ENCODE measurements around the gene ADGB. TPM values are rescaled to one million over a fixed set of nuclear protein-coding genes. Genes with fewer than 3 reads are reported as not detected.

The ADGB gene
- total and polyA plus RNA-seq, 9 of the 15 experiments (the other 6 are each of a cell fraction or from before 2014, with no cell fraction given), result not detected

GRCh38 chr6:146578054-146578453, 20.7 kb upstream of the ADGB start:
- Histone ChIP-seq H3K4me3 (no peak overlapping the region), H3K27me3 (ENCODE audit: control insufficient read depth in 2 of 2, insufficient read depth in 2 of 2, low read length in 2 of 2) (no peaks in the 10 kb centered on the region), H2AFZ (ENCODE audit: low read depth, low read length) (no peak overlapping the region), H3K36me3 (ENCODE audit: control insufficient read depth, insufficient read depth, low read length) (no peaks in the 10 kb centered on the region), H3K9ac (ENCODE audit: insufficient read depth in 1 of 2, low read depth in 2 of 2, low read length in 2 of 2) (no peak overlapping the region), H4K20me1 (replicated peaks; ENCODE audit: control insufficient read depth, insufficient read depth, low read length) (no peaks in the 10 kb centered on the region), H3K9me3 (replicated peaks; ENCODE audit: control insufficient read depth, insufficient read depth, low read depth, low read length) (no peaks in the 10 kb centered on the region), H3K27ac (ENCODE audit: extremely low read depth, low read depth, low read length) (no peak overlapping the region), H3K9me1 (ENCODE audit: control insufficient read depth, insufficient read depth, low read length) (no peaks in the 10 kb centered on the region), H3K4me1 (replicated peaks in 1 of 2; ENCODE audit: control insufficient read depth in 2 of 2, insufficient read depth in 2 of 2, low read length in 2 of 2) (no peaks in the 10 kb centered on the region), H3K4me2 (ENCODE audit: insufficient read depth, low read length) (no peak overlapping the region), H3K79me2 (ENCODE audit: control insufficient read depth, insufficient read depth, low read length) (no peaks in the 10 kb centered on the region)
- no peak for FAIRE-seq
- ChIA-PET CTCF (ENCODE audit: low intra/inter-chr PET ratio) (no interaction called here), POLR2A (no interaction called here)
- intact Hi-C loops (cut with micrococcal nuclease), result no loop called here
- no peak for TF ChIP-seq SRF (CRISPR knock-in tag; IDR thresholded peaks at IDR 0.05)
- TF ChIP-seq L3MBTL2 (IDR thresholded peaks at IDR 0.05), result no peak
- TF ChIP-seq YY1 (IDR thresholded peaks at IDR 0.05; ENCODE audit: borderline replicate concordance in 1 of 3, control insufficient read depth in 1 of 3, extremely low read depth in 1 of 3, insufficient read depth in 3 of 3, insufficient read length in 1 of 3, insufficient replicate concordance in 2 of 3, low read depth in 1 of 3, low read length in 2 of 3), result no peak
- TF ChIP-seq MCM2 (IDR thresholded peaks at IDR 0.05; ENCODE audit: low read depth), result no peak
- in situ Hi-C loops (cut with MboI), result no loop called here
- no TSS peak for BruUV-seq (replicated peaks)
- DNase-seq (ENCODE audit: extremely low read depth in 1 of 4, low spot score in 3 of 4), result no peak
- no peak for ATAC-seq

GRCh38 chr6:146581968-146582367, 16.8 kb upstream of the ADGB start:
- in situ Hi-C loops (cut with MboI), result no loop called here
- WGBS (ENCODE audit: insufficient coverage, low coverage, missing lambda C conversion rate), result 0% methylated on average over 1 of the region's 1 CpG

More at GRCh38 chr6:146581968-146582367, 16.8 kb upstream of the ADGB start:
- DNase-seq (ENCODE audit: extremely low read depth in 1 of 4, low spot score in 3 of 4) (no peak), ATAC-seq (no peak), FAIRE-seq (no peak)
- no peaks in the 10 kb centered on the region for H3K9me3 ChIP-seq (replicated peaks; ENCODE audit: control insufficient read depth, insufficient read depth, low read depth, low read length)
- TF ChIP-seq CTCFL (IDR thresholded peaks at IDR 0.05; ENCODE audit: borderline replicate concordance, insufficient read depth, low read depth, low read length, poor library complexity, severe bottlenecking), result no peak
- no peak for TF ChIP-seq GABPB1 (CRISPR knock-in tag; IDR thresholded peaks at IDR 0.05)
- no peak for TF ChIP-seq ZNF175 (CRISPR knock-in tag; IDR thresholded peaks at IDR 0.05; ENCODE audit: low read depth)
- H4K20me1 ChIP-seq (replicated peaks; ENCODE audit: control insufficient read depth, insufficient read depth, low read length), result no peaks in the 10 kb centered on the region
- no peak overlapping the region for H3K27ac ChIP-seq (ENCODE audit: extremely low read depth, low read depth, low read length)
- H3K79me2 ChIP-seq (ENCODE audit: control insufficient read depth, insufficient read depth, low read length), result no peaks in the 10 kb centered on the region
- BruUV-seq (replicated peaks), result no TSS peak
- no peaks in the 10 kb centered on the region for H3K36me3 ChIP-seq (ENCODE audit: control insufficient read depth, insufficient read depth, low read length)
- H3K4me2 ChIP-seq (ENCODE audit: insufficient read depth, low read length), result no peak overlapping the region
- CTCF ChIA-PET (ENCODE audit: low intra/inter-chr PET ratio), result no interaction called here
- intact Hi-C loops (cut with micrococcal nuclease), result no loop called here
- H3K27me3 ChIP-seq (ENCODE audit: control insufficient read depth in 2 of 2, insufficient read depth in 2 of 2, low read length in 2 of 2), result no peaks in the 10 kb centered on the region
- no peak overlapping the region for H2AFZ ChIP-seq (ENCODE audit: low read depth, low read length)
- POLR2A ChIA-PET, result no interaction called here
- no peak overlapping the region for H3K4me3 ChIP-seq
- H3K9me1 ChIP-seq (ENCODE audit: control insufficient read depth, insufficient read depth, low read length), result no peaks in the 10 kb centered on the region
- H3K9ac ChIP-seq (ENCODE audit: insufficient read depth in 1 of 2, low read depth in 2 of 2, low read length in 2 of 2), result no peak overlapping the region
- no peaks in the 10 kb centered on the region for H3K4me1 ChIP-seq (replicated peaks in 1 of 2; ENCODE audit: control insufficient read depth in 2 of 2, insufficient read depth in 2 of 2, low read length in 2 of 2)
